ENCODE results near the gene PTGES3.
"Not testable (repeated sequence)": the region's sequence is repeated elsewhere in the genome, so short reads cannot be mapped to it uniquely, and the experiment has no call there.

Gene PTGES3

DNA sequence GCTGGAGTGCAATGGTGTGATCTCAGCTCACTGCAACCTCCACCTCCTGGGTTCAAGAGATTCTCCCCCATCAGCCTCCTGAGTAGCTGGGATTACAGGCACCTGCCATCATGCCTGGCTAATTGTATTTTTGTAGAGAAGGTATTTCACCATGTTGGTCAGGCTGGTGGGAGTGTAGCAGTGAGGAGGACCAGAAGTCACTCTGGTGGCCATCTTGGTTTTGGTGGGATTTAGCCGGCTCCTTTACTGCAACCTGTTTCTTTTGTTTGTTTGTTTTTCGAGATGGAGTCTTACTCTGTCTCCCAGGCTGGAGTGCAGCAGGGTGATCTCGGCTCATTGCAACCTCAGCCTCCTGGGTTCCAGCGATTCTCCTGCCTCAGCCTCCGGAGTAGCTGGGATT is 16.4 kb upstream of the PTGES3 start:
- ATAC-seq: not testable (repeated sequence)

DNA sequence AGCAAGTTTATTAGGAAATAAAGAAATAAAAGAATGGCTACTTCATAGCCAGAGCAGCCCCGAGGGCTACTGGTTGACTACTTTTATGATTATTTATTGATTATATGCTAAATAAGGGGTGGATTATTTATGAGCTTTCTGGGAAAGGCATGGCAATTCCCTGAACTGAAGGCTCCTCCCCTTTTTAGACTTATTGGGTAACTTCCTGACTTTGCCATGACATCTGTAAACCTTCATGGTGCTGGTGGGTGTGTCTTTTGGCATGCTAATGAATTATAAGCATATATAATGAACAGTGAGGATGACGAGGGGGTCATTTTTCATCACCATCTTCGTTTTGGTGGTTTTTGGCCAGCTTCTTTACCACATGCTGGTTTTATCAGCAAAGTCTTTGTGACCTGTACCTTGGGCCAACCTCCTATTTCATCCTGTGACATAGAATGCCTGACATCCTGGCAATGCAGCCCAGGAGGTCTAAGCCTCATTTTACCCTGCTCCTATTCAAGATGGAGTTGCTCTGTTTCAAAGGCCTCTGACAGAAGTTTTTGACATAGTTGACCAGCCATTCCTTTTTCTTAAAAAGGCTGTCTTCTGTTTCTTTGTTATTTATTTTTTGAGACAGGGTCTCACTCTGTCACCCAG is 11.1 kb upstream of the PTGES3 start:
- ATAC-seq: no peak

DNA sequence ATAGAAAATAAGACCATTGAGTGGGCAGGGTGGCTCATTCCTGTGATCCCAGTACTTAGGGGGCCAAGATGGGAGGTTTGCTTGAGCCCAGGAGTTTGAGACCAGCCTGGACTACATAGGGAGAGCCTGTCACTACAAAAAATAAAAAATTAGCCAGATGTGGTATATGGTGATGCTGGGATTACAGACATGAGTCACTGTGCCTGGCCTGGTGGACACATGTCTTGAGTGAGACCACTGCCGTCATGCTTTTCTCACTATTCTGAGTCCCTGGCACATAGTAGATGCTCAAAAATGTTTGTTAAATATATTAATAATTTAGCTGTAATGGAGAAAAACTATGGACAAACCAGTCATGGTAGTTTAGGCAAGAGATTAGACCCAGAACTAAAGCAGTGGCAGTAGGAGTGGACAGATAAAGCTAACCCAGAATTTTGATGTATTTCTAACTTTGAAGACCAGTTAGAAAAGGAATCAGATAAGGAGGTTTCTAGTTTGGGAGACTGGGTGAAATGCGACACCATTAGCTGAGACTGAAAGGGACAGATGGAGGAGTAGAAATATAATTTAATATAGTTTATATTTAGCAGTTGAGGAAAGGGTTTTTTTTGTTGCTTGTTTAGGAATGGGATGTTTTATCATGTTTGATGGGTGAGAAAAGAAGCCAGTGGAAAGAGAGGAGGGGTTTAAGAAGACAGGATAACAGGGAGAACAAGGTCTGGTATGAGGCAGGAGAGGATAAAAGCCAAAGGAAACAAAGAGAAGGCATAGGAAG is 7.4 kb upstream of the PTGES3 start:
- no peak for ATAC-seq

DNA sequence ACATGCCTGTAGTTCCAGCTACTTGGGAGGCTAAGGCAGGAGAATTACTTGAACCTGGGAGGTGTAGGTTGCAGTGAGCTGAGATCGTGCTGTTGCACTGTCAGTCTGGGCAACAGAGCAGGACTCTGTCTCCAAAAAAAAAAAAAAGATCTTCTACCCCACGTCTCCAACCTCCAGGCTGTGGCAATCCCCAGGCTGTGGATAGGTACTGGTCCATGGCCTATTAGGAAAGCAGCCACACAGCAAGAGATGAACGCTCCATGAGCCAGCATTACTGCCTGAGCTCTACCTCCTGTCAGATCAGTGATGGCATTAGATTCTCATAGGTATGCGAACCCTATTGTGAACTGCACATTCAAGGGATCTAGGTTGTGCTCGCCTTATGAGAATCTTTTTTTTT is 6.1 kb upstream of the PTGES3 start:
- no peak for ATAC-seq

GRCh38 chr12:56688846-56689109 is 694 bp upstream of the PTGES3 start:
- no peak for ATAC-seq

DNA sequence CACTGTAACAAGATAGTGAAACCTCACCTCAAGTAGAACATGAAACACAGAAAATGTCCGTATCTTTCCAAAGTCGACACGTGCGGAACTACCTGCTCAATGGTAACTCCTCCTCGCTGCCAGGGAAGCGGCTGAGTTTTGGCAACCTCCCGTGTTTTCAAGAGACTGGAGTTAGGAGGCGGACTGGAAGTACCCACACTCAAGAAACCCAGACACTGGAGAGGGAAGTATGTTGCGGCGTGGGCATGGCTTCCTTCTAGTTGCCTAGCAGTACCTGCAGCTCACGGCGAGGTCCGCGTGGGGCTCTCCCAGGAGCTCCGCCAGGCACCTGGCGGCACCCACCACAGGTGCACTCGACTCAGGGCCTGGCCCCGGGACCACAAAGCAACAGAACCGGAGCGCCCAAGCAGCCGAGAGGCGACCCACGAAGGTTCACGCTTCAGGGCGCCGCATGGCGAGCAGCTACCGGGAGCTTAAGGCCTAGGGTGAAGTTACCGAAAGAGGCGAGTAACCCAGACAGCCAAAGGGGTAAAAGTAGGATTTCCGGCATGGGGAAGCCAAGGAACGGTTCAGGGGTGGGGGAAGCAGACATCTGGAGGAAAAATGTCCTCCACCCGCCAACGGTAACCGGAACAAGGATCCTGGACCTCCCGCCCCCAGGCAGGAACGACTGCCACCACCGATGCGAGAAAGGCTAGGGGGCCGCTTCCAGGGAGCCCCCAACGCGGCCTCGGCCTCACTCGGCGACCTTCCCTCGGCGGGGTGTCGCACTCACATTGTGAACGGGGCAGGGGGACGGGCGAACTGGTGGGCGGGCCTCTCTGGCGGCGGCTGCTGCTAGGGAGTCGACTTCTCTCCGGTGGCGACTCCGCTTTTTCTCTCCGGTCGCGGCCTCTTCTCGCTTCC is 608 bp downstream of the PTGES3 start:
- peak; percentile 33 to 36 for ATAC-seq

DNA sequence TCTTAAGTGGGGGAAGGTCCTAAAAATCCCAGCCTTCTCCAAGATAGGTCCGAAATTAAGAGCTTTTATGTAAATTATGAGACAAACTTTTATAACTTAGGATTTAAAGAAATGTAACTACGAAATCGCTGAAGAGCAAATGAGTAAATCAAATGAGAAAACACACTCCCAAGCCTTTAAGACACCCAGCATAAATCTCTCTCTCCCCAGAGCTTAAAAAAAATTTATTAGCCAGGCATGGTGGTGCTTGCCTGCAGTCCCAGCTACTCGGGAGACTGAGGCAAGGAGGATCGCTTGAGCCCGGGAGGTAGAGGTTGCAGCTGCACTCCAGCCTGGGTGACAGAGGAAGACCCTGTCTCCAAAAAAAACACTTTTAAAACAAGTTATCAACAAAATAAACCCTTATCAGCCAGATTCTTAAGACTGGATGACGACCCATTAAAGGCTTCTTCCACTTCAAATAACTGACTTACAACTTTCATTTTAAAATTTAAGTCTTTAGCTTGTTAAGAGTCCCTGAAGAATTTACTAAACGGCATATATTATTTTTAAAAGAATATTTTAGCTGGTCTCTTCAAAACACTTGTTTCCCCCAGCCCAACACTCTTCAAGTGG is 3.2 kb downstream of the PTGES3 start:
- ATAC-seq: no peak

- ATAC-seq: no peak
These were observed 5.8 kb downstream of the PTGES3 start for GRCh38 chr12:56682323-56682722.

- no peak for ATAC-seq
These were observed 8.1 kb downstream of the PTGES3 start for GRCh38 chr12:56679883-56680575.

- ATAC-seq: no peak
These were observed 9.2 kb downstream of the PTGES3 start for GRCh38 chr12:56678852-56679251.

- peak; percentile 89 to 94 for ATAC-seq
These were observed 10.4 kb downstream of the PTGES3 start for GRCh38 chr12:56677680-56678079.

DNA sequence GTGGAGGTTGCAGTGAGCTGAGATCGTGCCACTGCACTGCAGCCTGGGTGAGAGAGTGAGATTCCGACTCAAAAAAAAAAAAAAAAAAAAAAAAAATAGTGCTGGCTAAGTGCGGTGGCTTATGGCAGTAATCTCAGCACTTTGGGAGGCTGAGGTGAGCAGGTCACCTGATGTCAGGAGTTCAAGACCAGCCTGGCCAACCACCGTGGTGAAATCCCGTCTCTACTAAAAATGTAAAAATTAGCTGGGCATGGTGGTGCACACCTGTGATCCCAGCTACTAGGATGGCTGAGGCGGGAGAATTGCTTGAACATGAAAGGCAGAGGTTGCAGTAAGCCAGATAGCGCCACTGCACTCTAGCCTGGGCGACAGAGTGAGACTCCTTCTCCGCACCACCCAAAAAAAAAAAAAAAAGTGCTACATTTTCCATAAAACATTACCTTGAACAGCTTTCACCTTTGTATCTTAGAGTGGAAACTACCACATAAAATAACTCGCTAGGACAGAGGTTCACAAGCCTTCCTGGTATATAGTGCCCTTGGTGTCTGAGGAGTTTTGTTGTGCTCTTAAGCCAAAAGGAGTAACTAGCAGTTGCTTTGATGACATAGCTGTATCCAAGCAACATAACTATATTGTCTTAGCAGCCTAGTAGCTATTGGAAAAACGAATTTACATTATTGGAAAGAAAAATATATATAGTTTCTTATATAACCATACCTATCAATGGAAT is 11.1 kb downstream of the PTGES3 start:
- ATAC-seq: peak in 1 of 2 donors; percentile 6

GRCh38 chr12:56671608-56672007 is 16.5 kb downstream of the PTGES3 start:
- ATAC-seq: no peak

- ATAC-seq: no peak
These were observed 17.2 kb downstream of the PTGES3 start for GRCh38 chr12:56670836-56671235.

DNA sequence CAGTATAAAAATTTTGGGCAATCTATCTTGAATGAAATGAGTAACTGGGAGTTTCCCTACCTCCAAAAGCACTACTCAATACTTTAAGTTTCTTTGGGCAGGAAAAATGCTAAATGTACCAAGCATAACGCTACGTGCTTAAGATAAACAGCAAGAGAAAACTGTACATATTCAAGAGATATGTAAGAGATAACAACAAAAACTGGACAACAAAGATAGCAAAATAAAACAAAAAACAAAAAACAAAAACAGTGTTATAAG is 20.0 kb downstream of the PTGES3 start:
- peak in 1 of 2 donors; percentile 43 for ATAC-seq

DNA sequence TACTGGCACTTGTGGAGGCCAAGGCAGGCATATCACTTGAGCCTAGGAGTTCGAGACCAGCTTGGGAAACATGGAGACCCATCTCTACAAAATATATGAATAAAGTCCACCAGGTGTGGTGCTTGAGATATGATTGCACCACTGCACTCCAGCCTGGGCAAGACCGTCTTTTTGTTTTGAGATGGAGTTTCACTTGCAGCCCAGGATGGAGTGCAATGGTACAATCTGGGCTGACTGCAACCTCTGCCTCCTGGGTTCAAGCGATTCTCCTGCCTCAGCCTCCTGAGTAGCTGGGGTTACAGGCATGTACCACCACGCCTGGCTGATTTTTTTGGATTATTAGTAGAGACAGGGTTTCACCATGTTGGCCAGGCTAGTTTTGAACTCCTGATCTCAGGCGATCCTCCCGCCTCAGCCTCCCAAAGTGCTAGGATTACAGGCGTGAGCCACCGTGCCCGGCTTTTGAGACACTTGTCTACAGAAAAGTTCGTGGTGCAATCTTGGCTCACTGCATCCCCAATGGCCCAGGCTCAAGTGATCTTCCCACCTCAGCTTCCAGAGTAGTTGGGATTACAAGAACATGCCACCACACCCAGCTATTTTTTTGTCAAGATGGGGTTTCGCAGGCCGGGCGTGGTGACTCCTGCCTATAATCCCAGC is 26.0 kb downstream of the PTGES3 start:
- ATAC-seq: no peak

DNA sequence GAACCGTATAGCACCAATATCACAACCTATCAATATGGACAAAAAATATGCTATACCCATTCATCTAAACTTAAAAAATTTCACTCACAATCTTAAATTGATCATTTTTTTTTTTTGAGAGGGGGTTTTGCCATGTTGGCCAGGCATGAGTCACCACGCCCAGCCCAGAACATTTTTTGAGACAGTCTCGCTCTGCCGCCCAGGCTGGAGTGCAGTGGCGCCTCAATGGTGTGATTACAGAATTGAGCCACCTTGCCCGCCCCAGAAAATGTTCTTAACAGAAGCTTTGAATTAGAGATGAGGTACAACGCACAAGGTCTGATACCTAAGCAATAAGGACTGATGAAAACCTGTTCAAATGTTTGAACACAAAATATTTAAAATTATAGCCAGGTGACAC is 26.5 kb downstream of the PTGES3 start:
- ATAC-seq: no peak

GRCh38 chr12:56658921-56659320 is 29.2 kb downstream of the PTGES3 start:
- no peak for ATAC-seq

- peak; percentile 97 to 98 for ATAC-seq
These were observed 30.4 kb downstream of the PTGES3 start for GRCh38 chr12:56657416-56658379.

- not testable (repeated sequence) for ATAC-seq
These were observed 34.3 kb downstream of the PTGES3 start for GRCh38 chr12:56653781-56654180.
